ENCODE measurements around the gene USP32.
"Not testable (repeated sequence)": the region's sequence is repeated elsewhere in the genome, so short reads cannot be mapped to it uniquely, and the experiment has no call there.

GRCh38 chr17:60218774-60219173 is 173.2 kb downstream of the USP32 start:
- not testable (repeated sequence) for TF ChIP-seq ZNF274 (IDR thresholded peaks at IDR 0.05; ENCODE audit: low read depth, low read length); SUZ12 (IDR thresholded peaks at IDR 0.05; ENCODE audit: extremely low read depth, insufficient read depth, insufficient read length); YY1 (IDR thresholded peaks at IDR 0.05; ENCODE audit: insufficient read depth, insufficient read length)
